Measurements from ENCODE around the gene BCKDK.
A peak's percentile ranks its signal among the peaks of the same experiment; 100 is the strongest.

Gene BCKDK

DNA sequence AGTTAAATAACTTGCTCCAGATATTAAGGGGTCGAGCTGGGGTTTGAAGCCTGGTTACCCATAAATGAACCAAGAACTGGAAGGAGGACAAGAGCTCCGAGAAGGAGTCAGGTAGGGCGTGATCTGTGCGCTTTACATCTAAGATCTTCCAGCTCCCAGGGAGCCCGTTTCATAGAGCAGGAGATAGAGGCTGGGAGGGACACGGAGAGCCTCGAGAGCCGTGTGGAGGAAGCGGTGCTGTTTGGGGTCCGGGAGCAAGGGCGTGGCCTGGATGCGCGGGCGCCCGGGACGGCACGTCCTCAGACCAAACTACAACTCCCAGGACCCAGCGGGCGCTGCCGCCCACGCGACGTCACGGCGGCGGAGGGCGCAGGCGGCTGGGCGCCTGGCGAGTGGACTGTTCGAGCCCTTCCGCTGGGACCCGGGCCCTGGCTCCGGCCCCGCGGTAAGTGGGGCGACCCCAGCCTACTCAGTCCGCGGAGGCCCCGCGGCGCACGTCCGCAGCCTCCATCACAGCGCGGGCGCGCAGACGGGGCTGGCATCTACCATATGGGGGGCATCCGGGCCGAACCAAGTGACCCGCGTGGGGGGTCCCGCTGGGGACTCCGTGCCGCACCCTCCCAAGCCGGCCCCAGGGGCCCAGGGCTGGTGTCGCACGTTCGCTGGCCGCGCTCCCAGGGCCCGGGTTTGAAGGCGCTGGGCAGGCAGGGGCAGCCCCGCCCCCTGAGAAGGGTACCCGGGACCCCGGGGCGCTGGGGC is at the start of gene BCKDK:
Gene BCKDK (plus strand): TSS at position 352 of the 759 bp plus-strand sequence. CDS start 838 bp downstream, outside the sequence.
- peak; percentile 65 to 80 for DNase-seq (ENCODE audit: low read depth in 2 of 2)

- no peak for DNase-seq (ENCODE audit: low read depth in 2 of 2)
Observed at GRCh38 chr16:31061126-31061812, 46.9 kb upstream of the BCKDK start.

- no peak for DNase-seq (ENCODE audit: low read depth in 2 of 2)
Observed at GRCh38 chr16:31061813-31062440, 46.3 kb upstream of the BCKDK start.

GRCh38 chr16:31063495-31063842 is 44.7 kb upstream of the BCKDK start:
- no peak for DNase-seq (ENCODE audit: low read depth in 2 of 2)

GRCh38 chr16:31063843-31064611 is 44.2 kb upstream of the BCKDK start:
- DNase-seq (ENCODE audit: low read depth in 2 of 2) = no peak

DNA sequence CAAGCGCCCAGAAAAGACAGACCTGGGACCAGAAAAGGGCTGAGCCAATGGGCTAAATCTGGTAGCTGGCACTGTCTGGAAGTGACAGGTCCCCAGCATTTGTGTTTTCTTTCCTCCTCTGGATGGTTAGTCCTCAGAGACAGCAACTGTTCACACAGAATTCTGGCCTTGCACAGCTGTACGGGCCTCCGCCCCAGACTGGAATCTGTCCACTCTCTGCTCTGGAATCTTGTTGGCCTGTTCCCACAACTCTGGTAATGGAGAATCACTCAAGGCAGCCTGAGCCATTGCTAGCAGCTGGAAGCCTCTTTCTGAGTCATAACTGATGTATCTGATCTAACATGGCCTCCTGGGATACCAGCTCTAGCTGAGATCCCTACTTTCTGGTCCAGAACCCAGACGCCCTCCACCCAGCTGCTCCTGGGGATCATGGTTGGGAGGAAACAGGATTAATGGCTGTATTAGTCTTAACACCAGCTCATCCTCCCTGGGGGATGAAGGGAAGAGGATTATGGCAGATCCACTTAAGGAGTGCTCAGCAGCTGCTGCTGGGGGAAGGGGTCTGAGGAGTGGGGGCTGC is 43.2 kb upstream of the BCKDK start:
- DNase-seq (ENCODE audit: low read depth in 2 of 2) = no peak

- no peak for DNase-seq (ENCODE audit: low read depth in 2 of 2)
Observed at GRCh38 chr16:31067342-31067741, 40.8 kb upstream of the BCKDK start.

- DNase-seq (ENCODE audit: low read depth in 2 of 2) = no peak
Observed at GRCh38 chr16:31071861-31072260, 36.3 kb upstream of the BCKDK start.

- DNase-seq (ENCODE audit: low read depth in 2 of 2) = no peak
Observed at GRCh38 chr16:31072540-31073141, 35.5 kb upstream of the BCKDK start.

DNA sequence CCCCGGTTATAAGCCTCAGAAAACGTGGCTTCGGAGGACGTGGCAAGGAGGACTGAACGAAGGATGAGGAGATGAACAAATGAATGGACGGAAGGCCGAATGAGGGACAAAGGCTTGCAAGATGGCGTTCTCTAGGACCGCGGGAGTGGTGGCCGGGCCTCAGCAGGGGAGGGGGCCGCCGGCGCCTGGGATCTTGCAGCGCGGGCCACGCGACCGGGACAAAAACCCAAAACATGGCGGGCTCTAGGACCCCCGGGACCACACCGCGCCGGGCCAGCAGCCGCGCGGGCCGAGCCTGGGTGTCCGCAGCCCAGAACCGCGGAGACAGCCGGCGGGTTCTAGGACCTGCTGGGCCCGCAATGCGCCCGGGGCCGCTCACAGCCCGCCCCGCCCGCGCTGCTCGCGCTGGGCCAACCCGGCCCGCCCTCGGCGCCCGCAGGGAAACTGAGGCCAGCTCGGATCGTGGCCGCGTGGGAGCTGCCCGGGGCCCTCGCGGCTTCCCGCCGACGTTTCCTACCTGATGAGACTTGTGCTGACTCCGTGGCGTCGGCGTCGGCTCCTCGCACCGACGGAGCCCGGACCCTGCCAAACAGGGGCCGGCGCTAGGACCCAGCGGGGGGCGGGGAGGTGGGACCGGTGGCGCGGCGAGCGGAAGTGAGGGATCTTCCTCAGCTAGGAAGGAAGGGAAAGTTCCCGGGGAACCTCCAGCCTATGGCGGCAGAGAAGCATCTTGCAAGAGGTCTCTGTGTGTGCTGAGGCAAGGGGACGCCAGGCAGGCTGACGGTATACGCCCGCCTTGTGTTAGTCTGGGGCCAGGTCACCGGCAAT is 34.8 kb upstream of the BCKDK start:
- peak; percentile 89 to 90 for DNase-seq (ENCODE audit: low read depth in 2 of 2)

GRCh38 chr16:31073970-31074813 is 34.0 kb upstream of the BCKDK start, which contains the start of the genes ZNF646 and ZNF668:
ZNF646 (plus strand) TSS chr16:31074422; CDS start chr16:31076325, 1,903 bp downstream.
ZNF668 (minus strand) TSS chr16:31074240; CDS start chr16:31064459, 9,781 bp downstream.
- DNase-seq (ENCODE audit: low read depth in 2 of 2) = peak; percentile 95 to 98

GRCh38 chr16:31074814-31075183 is 33.4 kb upstream of the BCKDK start:
- no peak for DNase-seq (ENCODE audit: low read depth in 2 of 2)

DNA sequence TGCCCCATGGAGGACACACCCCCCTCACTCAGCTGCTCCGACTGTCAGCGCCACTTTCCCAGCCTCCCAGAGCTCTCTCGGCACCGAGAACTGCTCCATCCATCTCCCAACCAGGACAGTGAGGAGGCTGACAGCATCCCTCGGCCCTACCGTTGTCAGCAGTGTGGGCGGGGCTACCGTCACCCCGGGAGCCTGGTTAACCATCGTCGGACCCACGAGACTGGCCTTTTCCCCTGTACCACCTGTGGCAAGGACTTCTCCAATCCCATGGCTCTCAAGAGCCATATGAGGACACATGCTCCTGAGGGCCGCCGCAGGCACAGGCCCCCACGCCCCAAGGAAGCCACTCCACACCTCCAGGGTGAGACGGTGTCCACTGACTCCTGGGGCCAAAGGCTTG is 31.9 kb upstream of the BCKDK start:
- DNase-seq (ENCODE audit: low read depth in 2 of 2) = no peak

DNA sequence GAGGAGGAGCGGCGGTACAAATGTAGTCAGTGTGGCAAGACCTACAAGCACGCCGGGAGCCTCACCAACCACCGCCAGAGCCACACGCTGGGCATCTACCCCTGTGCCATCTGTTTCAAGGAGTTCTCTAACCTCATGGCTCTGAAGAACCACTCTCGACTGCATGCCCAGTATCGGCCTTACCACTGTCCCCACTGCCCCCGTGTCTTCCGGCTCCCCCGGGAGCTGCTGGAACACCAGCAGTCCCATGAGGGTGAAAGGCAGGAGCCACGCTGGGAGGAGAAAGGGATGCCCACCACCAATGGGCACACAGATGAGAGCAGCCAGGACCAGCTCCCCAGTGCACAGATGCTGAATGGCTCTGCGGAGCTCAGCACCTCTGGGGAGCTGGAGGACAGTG is 31.2 kb upstream of the BCKDK start:
- no peak for DNase-seq (ENCODE audit: low read depth in 2 of 2)

- no peak for DNase-seq (ENCODE audit: low read depth in 2 of 2)
Observed at GRCh38 chr16:31077592-31078396, 30.4 kb upstream of the BCKDK start.

GRCh38 chr16:31078597-31079341 is 29.4 kb upstream of the BCKDK start:
- no peak for DNase-seq (ENCODE audit: low read depth in 2 of 2)

GRCh38 chr16:31079342-31079944 is 28.7 kb upstream of the BCKDK start:
- DNase-seq (ENCODE audit: low read depth in 2 of 2) = no peak

Measured in stimulated activated CD4-positive, alpha-beta T cell treated with anti-CD3 and anti-CD28 coated beads, Interleukin-4, amount 100 ng/mL, for 48 hours (primary cell).